Retinal pigment epithelial cell (primary cell): ENCODE measurements around the gene DHDDS.

Source experiments
- DNase-seq: peaks from one replicate; pipeline ENCODE4 v3.0.0-alpha.2; 2010; ENCODE audit warnings: low read depth
- H3K4me3 ChIP-seq: 2 replicates; pipeline ENCODE4 v1.5.1; 2011; ENCODE audit warnings: mild to moderate bottlenecking, low read length, control low read depth, moderate library complexity
- TF ChIP-seq, protein P1 (sequence below): conservative IDR thresholded peaks from 2 replicates; pipeline ENCODE4 v1.5.1; 2011; ENCODE audit warnings: low read depth, low read length, control low read depth, inconsistent platforms

DHDDS gene

DNA sequence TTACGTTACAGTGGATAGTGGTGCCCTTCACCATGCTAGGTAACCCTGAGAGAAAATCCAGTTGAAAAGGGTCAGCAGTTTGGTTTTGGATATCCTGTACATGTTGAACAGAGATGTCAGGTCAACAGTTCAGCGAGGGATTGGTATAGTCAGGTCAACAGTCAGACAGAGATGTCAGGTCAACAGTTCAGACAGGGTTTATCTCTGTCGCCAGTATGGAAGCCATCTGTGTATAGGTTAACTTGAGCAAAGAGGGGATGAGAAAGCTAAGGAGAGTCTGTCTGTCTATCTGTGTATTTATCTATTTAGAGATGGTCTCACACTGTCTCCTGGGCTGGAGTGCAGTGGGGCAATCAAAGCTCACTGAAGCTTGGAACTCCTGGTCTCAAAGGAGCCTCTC, 17.7 kb downstream of the DHDDS start:
- no peak for DNase-seq
- TF ChIP-seq, protein P1, sequence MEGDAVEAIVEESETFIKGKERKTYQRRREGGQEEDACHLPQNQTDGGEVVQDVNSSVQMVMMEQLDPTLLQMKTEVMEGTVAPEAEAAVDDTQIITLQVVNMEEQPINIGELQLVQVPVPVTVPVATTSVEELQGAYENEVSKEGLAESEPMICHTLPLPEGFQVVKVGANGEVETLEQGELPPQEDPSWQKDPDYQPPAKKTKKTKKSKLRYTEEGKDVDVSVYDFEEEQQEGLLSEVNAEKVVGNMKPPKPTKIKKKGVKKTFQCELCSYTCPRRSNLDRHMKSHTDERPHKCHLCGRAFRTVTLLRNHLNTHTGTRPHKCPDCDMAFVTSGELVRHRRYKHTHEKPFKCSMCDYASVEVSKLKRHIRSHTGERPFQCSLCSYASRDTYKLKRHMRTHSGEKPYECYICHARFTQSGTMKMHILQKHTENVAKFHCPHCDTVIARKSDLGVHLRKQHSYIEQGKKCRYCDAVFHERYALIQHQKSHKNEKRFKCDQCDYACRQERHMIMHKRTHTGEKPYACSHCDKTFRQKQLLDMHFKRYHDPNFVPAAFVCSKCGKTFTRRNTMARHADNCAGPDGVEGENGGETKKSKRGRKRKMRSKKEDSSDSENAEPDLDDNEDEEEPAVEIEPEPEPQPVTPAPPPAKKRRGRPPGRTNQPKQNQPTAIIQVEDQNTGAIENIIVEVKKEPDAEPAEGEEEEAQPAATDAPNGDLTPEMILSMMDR = no peak
- no peak overlapping the region for H3K4me3 ChIP-seq

DNA sequence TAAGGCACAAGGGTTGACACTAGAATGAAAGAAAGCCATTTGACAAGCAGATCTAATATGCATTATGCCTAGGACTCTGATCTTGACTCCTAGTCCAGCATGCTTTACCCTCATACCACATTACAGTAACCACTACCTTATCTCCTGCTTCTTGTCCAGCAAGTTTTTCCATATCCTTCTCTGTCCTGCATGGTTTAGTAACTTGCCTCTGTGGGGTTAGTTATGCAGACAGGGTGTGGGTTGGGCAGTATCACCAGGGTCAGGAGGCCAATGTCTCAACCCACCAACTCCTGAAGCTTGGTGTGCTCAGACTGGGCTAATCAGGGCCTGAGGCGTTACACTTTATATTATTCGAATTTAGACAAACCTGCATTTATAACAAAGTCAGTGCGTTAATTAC, 18.8 kb downstream of the DHDDS start:
- no peak for DNase-seq
- TF ChIP-seq, protein P1 = no peak
- H3K4me3 ChIP-seq = no peak overlapping the region

DNA sequence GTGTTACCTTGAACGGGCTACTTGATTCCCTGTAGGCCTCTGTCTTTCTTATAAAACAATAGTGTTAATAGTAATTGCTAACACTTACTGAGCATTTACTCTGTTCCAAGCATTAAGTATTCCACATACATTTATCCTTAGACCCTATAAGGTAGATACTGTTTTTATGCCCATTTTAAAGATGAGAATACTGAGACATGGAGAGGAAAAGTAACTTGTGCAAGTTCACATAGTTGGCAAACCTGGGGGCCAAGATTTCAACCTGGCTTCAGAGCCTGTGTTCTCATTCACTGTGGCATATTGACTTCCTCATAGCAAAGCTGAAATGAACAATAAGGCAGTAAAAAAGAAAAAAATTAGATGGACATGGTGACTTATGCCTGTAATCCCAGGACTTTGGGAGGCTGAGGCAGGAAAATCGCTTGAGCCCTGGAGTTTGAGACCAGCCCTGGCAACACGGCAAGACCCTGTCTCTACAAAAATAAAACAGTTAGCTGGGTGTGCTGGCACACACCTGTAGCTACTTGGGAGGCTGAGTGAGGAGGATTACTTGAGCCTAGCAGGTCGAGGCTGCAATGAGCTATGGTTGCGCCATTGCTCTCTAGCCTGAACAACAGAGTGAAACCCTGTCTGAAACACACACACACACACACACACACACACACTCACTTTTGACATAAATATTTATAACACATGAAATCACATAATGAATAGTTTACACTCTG, 20.5 kb downstream of the DHDDS start:
- TF ChIP-seq, protein P1 = no peak
- no peak overlapping the region for H3K4me3 ChIP-seq
- no peak for DNase-seq

DNA sequence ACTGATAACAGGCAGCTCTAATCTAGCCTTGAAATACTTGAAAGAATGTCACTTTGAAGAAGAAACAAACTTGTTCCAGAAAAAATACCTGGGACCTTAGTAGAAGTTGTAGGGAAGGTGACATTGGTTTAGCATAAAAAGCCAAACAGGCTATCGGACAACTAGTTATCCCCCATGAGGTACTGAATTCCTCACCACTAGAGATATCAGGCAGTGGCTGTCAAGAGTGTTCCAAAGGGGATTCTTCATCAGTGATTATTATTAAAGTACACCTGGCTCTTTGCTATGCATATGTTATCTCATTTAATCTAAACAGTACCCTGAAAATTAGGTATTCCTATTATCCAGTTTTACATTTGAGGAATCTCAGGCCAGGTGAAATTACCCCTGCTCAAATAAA, 27.0 kb downstream of the DHDDS start:
- H3K4me3 ChIP-seq = no peak overlapping the region
- DNase-seq = no peak
- TF ChIP-seq, protein P1 = no peak

DNA sequence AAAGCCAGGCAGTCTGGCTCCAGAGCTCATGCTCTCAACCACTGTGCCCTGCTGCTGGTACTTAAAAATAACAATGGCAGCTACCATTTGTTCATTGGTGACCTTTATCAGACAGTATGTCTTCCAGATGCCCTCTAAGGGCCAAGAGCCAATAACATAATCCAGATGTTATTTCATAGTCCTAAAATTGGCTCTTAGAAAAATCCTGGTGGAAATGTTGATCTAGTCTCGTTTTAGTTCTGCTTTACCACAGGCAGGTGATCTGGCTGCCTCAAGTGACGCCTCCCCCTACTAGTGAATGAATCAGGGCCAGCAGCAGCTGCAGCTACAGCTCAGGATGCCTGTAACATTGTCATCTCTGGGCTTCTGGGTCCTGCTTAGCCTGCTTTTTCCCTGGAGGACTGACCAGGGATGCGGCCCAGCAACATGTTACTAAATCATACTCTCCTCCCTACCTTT, 27.5 kb downstream of the DHDDS start:
- TF ChIP-seq, protein P1 = no peak
- H3K4me3 ChIP-seq = no peak overlapping the region
- no peak for DNase-seq

DNA sequence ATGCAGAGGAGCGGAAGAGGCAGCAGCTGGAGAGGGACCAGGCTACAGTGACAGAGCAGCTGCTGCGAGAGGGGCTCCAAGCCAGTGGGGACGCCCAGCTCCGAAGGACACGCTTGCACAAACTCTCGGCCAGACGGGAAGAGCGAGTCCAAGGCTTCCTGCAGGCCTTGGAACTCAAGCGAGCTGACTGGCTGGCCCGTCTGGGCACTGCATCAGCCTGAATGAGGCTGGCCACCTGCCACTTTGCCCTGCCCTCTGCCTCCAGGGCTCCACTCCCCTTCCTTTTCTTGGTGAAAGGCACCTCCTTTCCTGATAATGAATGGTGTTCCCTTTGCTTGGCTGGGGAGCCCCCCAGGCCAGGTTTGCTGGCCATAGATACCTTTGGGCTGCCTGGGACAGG, 36.8 kb downstream of the DHDDS start:
- DNase-seq = no peak

DNA sequence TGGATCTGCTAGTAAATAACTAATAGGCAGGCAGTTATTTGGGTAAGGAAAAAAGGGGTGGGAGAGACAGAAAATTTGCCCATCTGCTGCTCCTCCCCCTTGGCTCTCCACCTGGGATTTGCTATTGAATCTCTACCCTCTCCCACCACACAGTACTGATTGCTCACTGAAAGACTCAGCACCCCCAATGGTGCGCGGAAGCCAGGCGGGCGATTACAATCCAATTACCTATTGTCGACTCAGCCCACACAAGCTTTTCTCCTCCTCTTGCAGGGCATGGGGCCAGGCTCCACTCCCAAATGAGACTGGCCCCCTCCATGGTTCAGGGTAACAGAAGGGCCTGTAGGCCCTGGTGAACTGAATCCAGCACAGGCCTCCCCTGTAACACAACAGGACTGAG, 37.4 kb downstream of the DHDDS start:
- no peak for DNase-seq
- TF ChIP-seq, protein P1 = no peak
- H3K4me3 ChIP-seq = no peak overlapping the region

More for the DNA sequence above, 36.8 kb downstream of the DHDDS start:
- H3K4me3 ChIP-seq = no peak overlapping the region
- TF ChIP-seq, protein P1 = no peak
